A673 (cell line): ENCODE measurements around the gene LAD1.

Experiments used
- CTCF ChIP-seq: fragments of 300-800, 200-600 bp; sonication (generic); conservative IDR thresholded peaks from 2 replicates; pipeline ENCODE4 v1.5.1; 2017; ENCODE audit warnings: low read depth, mild to moderate bottlenecking, antibody characterized with exemption, low read length, moderate library complexity, mixed read lengths
- EZH2 ChIP-seq: fragments of 200-600 bp; sonication (generic); IDR thresholded peaks from 2 replicates; pipeline ENCODE4 v1.6.1; 2017; ENCODE audit warnings: borderline replicate concordance, low read depth, mild to moderate bottlenecking, mixed read lengths, antibody characterized with exemption, low read length; ENCODE audit not compliant: poor library complexity, severe bottlenecking

DNA sequence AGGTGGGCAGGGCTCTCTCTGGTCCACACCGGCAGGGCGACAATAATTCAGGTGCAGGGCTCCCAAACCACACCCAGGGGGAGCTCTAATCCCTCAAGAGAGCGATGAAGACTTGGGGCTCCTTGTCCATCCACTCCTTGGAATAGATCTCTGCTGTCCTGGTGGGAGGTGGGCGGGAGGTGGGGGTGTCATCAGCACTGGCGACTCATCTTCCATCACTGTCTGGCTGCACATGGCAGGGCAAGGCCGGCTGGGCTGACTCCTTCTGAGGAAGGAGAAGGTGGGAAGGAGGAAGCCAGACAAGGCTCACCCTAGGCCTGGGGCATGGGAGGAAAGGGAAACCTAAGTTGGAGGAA, 50.9 kb downstream of the LAD1 start:
- TF ChIP-seq CTCF, result peak; percentile 86
- TF ChIP-seq EZH2, result no peak
